ENCODE results near the gene ARFRP1.

ARFRP1 gene

DNA sequence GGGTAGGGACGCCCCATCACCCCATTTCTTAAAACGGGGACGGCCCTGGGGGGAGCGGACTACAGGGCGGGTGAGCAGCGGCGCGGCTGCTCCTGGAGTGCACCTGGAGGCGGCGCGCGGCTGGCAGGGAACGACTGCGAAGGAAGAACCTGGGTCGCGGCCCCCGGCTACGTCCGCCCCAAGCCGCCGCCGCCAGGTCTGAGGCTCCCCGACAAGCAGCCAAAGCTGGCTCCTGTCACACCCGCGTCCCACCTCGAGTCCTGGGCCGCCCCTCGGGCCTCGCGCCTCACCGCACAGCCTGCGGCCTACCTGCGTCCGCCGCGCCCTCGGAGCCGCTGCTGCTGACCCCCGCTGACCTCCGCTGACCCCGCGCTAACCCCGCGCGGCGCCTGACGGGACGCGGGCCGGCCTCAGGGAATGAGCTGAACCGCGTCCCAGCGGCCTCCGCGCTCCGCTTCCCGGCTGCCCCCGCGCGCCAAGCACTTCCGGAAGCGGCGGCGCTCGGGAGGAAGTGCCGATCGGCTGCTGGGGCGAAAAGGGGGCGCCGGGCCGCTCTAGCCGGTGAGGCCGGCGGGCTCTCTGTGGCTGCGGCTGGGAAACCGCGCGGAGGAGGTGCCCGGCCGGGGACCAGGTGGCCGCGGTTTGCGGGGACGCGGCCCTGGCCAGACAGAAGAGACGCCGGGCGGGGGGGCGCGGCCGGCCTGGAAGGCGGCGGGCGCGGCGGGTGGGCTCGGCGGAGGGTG lies at the start of gene ARFRP1, which contains the start of gene ZGPAT:
TSS of gene ARFRP1 (minus strand) at position 419 of the 743 bp plus-strand sequence. CDS start 885 bp downstream, outside the sequence.
TSS of gene ZGPAT (plus strand) at position 482 of the 743 bp plus-strand sequence. CDS start 542 bp downstream, outside the sequence.
- DNase-seq (ENCODE audit: low read depth in 2 of 2): peak; percentile 37 to 38

DNA sequence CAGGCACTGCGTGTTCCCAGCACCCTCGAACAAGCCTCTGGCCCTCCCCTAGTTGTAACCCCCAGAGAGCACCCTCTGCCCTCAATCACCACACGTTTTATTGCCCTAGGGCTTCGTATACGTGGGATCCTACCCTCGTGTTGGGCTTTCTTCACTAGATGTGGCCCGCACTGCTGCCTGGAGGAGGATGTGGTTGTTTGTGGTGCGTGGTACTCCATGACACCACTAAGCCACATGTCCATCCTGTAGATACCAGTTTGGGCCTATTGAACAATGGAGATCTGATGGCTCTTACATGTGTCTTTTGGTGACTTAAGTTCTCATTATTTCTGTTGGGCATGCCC lies 48.8 kb upstream of the ARFRP1 start:
- no peak for DNase-seq (ENCODE audit: low read depth in 2 of 2)

- no peak for DNase-seq (ENCODE audit: low read depth in 2 of 2)
These were observed 48.3 kb upstream of the ARFRP1 start for GRCh38 chr20:63755933-63756647.

- no peak for DNase-seq (ENCODE audit: low read depth in 2 of 2)
These were observed 46.2 kb upstream of the ARFRP1 start for GRCh38 chr20:63754008-63754407.

DNA sequence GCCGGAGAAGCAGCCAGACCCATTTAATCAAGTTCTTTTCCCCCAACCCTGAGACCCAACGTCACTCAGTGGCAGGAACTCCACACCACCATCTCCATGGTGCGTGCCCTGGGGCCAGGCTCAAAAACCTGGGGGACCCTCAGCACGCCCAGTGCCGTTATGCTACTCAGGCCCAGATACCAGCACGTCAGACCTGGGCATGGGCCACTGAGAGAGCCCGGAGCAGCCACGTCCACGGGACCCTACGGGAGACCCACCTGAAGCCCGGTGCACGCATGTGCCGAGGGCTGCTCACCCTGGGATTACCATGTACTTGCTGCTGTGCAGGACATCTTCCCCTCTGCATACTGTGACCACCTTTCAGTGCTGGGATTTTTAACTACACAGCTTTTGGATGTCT lies 45.6 kb upstream of the ARFRP1 start:
- DNase-seq (ENCODE audit: low read depth in 2 of 2): no peak

GRCh38 chr20:63752411-63753101 lies 44.8 kb upstream of the ARFRP1 start:
- no peak for DNase-seq (ENCODE audit: low read depth in 2 of 2)

DNA sequence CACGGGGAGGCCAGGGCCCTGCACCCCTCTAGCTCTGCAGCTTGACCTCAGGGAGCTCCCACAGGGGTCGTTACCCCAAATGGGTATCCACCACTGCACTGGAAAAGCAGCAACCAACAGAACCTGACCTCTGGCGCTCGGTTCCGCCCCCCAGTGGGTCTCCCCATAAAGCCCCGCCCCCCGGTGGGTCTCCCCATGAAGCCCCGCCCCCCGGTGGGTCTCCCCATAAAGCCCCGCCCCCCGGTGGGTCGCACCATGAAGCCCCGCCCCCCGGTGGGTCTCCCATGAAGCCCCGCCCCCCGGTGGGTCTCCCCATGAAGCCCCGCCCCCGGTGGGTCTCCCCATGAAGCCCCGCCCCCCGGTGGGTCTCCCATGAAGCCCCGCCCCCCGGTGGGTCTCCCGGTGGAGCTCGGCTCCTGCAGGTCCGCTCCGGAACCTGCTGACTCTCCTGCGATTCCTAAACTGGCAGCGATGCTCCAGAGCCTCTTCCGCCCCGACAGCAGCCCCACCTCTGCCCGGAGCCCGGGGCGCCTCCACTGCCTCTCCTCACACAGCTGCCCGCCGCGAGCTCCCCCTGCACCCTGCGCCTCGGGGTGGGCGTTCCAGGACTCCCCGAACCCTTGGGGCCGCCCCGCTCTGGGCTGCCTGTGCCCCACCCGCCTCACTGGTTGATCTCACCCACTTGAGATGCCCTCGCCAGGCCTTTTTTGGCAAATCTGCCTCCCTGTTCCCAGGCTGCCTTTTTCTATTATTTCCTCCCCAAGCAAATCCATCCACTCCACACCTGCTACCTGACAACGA lies 43.9 kb upstream of the ARFRP1 start:
- no peak for DNase-seq (ENCODE audit: low read depth in 2 of 2)

DNA sequence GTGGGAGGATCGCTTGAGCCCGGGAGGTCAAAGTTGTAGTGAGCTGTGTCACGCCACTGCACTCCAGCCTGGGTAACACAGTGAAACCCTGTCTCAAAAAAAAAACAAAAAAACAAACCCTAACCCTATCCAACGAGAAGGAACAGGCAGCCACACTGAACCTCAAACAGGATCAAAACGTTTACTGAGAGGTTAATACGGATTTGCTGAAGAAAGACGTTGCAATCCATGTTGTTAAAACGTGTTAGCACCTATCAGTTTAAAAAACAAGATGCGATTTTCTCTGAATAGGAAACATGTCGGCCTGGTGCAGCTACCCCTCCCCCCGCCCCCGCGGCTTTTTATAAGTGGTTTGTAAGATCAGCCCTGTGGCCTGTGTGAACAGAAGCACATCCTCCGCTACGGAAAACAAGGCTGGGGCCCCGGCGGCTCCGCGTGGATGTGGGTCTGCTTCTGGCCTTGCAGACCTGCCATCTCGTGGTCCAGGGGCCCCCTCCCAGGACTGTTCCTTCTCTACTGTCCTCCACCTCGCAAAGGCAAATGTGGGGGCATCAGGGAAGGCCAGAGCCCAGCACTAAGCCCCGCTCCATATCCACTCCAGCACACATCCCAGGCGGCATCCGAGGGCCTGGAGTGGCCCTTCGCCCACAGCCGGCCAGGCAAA lies 43.2 kb upstream of the ARFRP1 start:
- DNase-seq (ENCODE audit: low read depth in 2 of 2): no peak

DNA sequence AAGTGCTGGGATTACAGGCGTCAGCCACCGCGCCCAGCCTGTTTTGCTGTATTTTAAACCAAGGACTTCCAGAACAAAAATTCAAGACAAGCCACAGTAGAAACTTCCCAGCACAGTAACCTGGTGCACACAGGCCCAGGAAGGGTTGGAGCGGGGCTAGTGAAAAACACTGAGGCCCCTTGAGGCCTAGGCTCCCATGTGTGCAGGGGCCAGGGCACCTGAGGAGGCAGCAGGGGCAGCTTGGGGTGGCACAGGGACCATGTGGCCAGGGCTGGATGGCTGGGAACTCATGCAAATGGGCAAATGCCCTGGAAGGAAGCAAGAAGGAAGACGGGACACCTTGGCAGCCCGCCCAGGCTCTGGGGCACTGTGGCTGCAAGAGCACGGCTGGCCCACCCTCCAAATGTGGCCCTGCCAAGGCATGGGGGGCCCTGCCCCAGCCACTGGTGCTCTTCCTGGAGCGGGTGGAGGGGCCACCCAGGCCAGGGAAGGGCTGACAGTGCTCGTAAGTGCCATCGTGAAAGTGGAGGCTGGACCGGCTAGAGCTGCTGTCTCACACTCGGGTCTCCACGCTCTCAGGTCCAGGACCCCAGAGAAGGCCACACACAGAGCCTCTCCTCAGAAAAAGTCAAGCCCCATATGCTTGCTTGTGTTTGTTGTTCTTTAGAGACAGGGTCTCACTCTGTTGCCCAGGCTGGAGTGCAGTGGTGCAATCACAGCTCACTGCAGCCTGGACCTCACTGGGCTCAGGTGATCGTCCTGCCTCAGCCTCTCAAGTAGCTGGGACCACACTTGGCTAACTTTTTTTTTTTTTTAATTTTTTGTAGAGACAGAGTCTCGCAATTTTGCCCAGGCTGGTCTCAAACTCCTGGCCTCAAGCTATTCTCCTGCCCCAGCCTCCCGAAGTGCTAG lies 42.1 kb upstream of the ARFRP1 start:
- DNase-seq (ENCODE audit: low read depth in 2 of 2): no peak

DNA sequence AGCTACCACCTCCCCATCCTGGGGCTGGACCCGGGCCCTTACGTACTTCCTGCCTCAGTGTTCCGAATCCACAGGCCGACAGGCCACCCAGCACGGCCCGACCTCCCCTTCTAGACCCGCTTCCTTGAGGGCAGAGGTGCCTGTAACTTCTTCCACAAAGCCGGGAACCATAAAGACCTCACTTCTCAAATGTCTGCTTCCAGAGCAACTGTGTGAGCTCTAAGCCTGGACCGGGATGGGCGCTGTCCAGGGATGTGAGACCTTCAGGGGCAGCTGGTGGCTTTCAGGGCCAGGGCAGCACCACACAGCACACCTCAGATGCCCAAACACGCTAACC lies 41.1 kb upstream of the ARFRP1 start:
- no peak for DNase-seq (ENCODE audit: low read depth in 2 of 2)

DNA sequence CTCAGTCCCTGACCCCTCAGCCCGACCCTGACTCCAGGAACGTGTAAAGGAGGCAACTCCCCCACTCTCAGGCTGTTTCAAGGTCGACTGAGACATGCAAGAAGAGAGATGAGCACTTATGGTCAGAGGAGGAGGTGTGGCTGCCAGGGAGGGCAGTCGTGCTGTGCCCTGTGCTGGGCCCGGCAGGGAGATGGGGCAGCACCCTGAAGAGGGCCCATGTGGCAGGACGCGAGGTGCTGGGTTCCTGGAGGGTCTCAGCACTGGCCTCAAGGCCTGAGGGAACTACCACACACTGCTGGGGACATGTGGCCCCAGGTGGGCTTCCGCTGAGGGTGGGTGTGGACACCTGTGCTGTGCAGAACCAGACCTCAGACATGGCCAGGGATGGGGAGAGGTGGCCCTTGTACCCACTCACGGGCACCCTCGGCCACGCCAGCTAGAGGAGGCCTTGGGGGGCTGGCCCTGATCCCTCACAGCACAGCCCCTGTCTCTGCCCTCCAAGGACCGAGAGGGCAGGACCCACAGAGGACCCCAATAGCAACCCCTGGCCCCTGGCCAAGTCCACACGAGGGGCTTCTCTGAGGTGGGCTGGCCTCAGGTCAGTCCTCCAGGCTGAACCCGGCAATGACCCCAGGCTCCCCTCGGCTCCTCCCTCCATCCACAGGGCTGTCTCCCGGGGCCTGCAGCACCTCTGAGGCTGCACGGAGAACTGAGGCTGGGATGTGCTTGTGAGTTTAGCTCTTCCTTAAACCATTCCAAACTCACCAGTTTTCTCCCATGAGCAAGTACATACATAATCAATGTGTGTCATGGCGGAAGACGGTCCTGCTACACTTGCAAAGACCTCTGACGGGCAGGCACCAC lies 40.5 kb upstream of the ARFRP1 start:
- no peak for DNase-seq (ENCODE audit: low read depth in 2 of 2)

- DNase-seq (ENCODE audit: low read depth in 2 of 2): no peak
These were observed 39.9 kb upstream of the ARFRP1 start for GRCh38 chr20:63747622-63748069.

DNA sequence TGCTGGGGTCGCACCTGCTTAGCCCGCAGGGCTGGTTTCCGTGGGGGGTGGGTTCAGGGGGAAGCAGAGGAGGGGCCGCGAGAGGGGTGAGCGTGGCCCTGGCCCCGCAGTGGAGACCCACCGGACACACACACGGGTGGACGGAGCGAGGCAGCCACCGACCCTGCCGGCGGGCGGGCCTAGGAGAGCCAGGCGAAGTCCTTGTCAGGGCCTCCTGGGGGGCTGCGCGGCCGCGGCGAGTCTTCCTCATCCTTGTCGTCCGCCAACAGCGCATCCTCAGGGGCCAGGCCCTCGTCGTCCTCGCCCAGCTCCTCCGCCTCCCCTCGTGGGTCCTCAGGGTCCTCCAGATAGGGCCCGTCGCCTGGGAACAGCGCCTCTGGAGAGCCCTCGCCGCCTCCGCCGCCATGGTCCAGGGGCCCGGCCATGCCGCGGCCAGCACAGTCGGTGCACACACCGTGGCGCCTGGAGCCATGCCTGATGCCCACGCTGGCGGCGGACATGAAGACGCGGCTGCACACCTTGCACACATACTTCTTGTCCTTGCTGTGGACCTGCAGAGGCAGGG lies 39.1 kb upstream of the ARFRP1 start:
- no peak for DNase-seq (ENCODE audit: low read depth in 2 of 2)

DNA sequence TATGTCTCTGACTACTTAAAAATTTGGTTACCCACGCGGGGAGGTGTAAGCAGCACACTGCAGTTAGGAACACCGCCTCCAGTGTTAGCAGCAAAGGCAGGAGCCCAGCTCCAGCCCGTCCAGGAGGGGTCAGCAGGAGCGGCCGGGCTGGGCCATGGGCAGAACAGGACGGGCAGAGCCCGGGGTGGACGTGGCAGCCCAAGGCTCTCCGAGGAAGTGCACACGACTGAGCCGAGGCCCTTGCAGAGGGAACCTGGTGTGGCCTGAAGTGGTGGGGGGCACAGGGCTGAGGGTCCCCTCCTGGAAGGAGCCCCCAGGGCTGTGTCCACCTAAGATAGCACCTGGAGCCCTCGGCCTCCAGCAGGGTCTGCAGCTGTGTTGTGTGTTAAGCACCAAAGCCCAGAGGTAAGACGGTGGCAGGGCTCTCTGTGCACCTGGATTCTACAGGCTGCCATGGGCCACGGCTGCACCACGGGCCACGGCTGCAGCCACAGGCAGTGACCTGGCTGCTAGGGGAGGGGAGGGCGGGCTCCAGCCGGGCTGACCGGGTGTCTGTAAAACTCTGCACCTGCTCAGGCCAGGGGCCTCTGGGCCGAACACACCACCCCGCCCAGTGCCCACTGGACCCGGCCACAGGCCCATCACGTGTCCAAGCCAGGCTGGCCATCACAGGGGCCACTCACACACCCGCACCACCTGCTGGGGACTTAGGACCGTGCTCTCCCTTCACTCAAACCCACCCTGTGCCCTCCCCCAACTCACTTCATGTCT lies 38.4 kb upstream of the ARFRP1 start:
- no peak for DNase-seq (ENCODE audit: low read depth in 2 of 2)

GRCh38 chr20:63745424-63745805 lies 37.6 kb upstream of the ARFRP1 start:
- no peak for DNase-seq (ENCODE audit: low read depth in 2 of 2)

DNA sequence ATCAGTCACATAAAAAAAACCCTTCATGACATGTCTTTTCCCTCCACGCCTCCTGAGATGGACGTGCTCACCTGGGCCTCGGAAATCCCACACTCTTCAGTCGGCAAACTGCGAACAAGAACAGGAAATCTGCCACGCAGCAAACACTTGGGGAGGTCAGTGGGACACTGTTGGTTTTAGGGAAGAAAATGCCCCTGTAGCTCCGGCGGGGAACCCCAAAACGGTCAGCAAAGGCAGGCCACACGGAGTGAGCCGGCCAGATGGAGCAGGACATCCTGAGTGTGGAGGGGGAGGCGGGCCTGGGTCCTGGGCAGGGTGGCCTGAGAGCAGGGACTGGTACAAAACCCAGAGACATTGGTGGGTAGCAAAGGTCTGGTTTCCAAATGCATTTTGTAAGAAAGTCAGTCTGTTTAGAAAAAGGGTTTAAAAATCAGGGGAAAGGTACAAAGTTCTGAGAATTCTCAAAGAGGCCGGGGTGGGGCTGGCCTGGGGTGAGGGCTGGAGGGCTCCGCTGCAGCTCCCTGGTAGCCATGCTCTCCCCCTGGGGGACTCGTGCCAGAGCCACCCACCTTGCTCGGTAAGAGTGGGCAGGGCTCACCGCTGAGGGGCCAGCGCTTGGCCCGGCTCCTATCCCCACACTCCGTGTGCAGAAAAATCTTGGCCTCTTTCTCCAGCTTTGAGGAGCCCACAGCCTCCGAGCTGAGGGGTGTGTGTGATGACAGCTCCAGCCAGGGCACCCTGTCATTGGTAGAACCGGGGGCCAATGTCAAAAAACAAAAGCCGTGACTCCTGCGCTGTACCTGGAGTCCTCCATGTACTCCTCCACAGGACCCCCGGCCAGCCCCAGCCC lies 37.0 kb upstream of the ARFRP1 start:
- no peak for DNase-seq (ENCODE audit: low read depth in 2 of 2)

GRCh38 chr20:63744158-63744557 lies 36.4 kb upstream of the ARFRP1 start:
- DNase-seq (ENCODE audit: low read depth in 2 of 2): no peak
